Bladder microvascular endothelial cell (primary cell): ENCODE measurements around the gene PTPRCAP. TPM values are rescaled to one million over a fixed set of nuclear protein-coding genes. Genes with fewer than 3 reads are reported as not detected.

Experiments
- total RNA-seq: library from RNA; depleted of rRNA; stranded (reverse); fragments of >200 nt; gene quantifications from 2 replicates; pipeline ENCODE4 v1.2.3, GENCODE V29; 2014

PTPRCAP gene
- 0.49 and 1.1 TPM in 2 replicates for total RNA-seq

GRCh38 chr11:67437082-67437808 lies at the start of gene PTPRCAP:
PTPRCAP (minus strand) TSS chr11:67437682; CDS start chr11:67437619, 63 bp downstream.

GRCh38 chr11:67482827-67483798 lies 45.6 kb upstream of the PTPRCAP start, which contains the start of gene AIP:
AIP (plus strand) TSS chr11:67483026; CDS start chr11:67483159, 133 bp downstream.

GRCh38 chr11:67468759-67469507 lies 31.5 kb upstream of the PTPRCAP start, which contains the start of gene TMEM134:
TMEM134 (minus strand) TSS chr11:67469251; CDS start chr11:67469192, 59 bp downstream.

GRCh38 chr11:67455054-67455453 lies 17.6 kb upstream of the PTPRCAP start, which contains the start of gene CABP4:
CABP4 (plus strand) TSS chr11:67455354; CDS start chr11:67455424, 70 bp downstream.

GRCh38 chr11:67452141-67452952 lies 14.9 kb upstream of the PTPRCAP start, which contains the start of gene GPR152:
GPR152 (minus strand) TSS chr11:67452729; CDS start chr11:67452724, 5 bp downstream.

GRCh38 chr11:67428052-67429001 lies 9.2 kb downstream of the PTPRCAP start, which contains the start of gene RPS6KB2:
RPS6KB2 (plus strand) TSS chr11:67428494; CDS start chr11:67428546, 52 bp downstream.

GRCh38 chr11:67415501-67416304 lies 21.8 kb downstream of the PTPRCAP start, which contains the start of gene CARNS1:
CARNS1 (plus strand) TSS chr11:67415678; CDS start chr11:67416200, 522 bp downstream.

GRCh38 chr11:67401495-67402191 lies 35.8 kb downstream of the PTPRCAP start, which contains the start of gene PPP1CA:
PPP1CA (minus strand) TSS chr11:67401858; CDS start chr11:67401782, 76 bp downstream.

GRCh38 chr11:67391304-67392182 lies 45.9 kb downstream of the PTPRCAP start, which contains the start of gene RAD9A:
RAD9A (plus strand) TSS chr11:67391986; CDS start chr11:67392045, 59 bp downstream.

Other genes starting within 250 kb of the PTPRCAP start
- 46.2 and 48.2 TPM in 2 replicates for gene GRK2, start 171.2 kb downstream of the PTPRCAP start, total RNA-seq
- gene ANKRD13D, start 148.4 kb downstream of the PTPRCAP start, total RNA-seq, result 36.8 and 36.9 TPM in 2 replicates
- gene SSH3, start 134.2 kb downstream of the PTPRCAP start, total RNA-seq, result 10.0 and 14.1 TPM in 2 replicates
- gene POLD4, start 84.1 kb downstream of the PTPRCAP start, total RNA-seq, result 25.3 and 26.1 TPM in 2 replicates
- gene CLCF1, start 64.1 kb downstream of the PTPRCAP start, total RNA-seq, result 1.9 and 2.7 TPM in 2 replicates
- 2.6 and 6.7 TPM in 2 replicates for gene RAD9A, start 45.7 kb downstream of the PTPRCAP start, total RNA-seq
- 195 and 241 TPM in 2 replicates for gene PPP1CA, start 35.8 kb downstream of the PTPRCAP start, total RNA-seq
- gene TBC1D10C, start 33.6 kb downstream of the PTPRCAP start, total RNA-seq, result under 0.01 and 0.16 TPM in 2 replicates
- gene CARNS1, start 22.0 kb downstream of the PTPRCAP start, total RNA-seq, result under 0.01 and 0.19 TPM in 2 replicates
- 27.4 and 29.8 TPM in 2 replicates for gene RPS6KB2, start 9.2 kb downstream of the PTPRCAP start, total RNA-seq
- gene CORO1B, start 5.8 kb upstream of the PTPRCAP start, total RNA-seq, result 168 and 215 TPM in 2 replicates
- not detected in 2 replicates for gene GPR152, start 15.0 kb upstream of the PTPRCAP start, total RNA-seq
- gene CABP4, start 17.7 kb upstream of the PTPRCAP start, total RNA-seq, result 2.9 and 3.1 TPM in 2 replicates
- gene TMEM134, start 31.6 kb upstream of the PTPRCAP start, total RNA-seq, result 18.5 and 42.5 TPM in 2 replicates
- 96.8 and 108 TPM in 2 replicates for gene AIP, start 45.3 kb upstream of the PTPRCAP start, total RNA-seq
- 5.0 and 8.2 TPM in 2 replicates for gene PITPNM1, start 67.7 kb upstream of the PTPRCAP start, total RNA-seq
- 19.2 and 22.7 TPM in 2 replicates for gene CDK2AP2, start 70.5 kb upstream of the PTPRCAP start, total RNA-seq
- gene CABP2, start 85.8 kb upstream of the PTPRCAP start, total RNA-seq, result not detected in 2 replicates
- gene GSTP1, start 146.1 kb upstream of the PTPRCAP start, total RNA-seq, result 693 and 847 TPM in 2 replicates
- 170 and 189 TPM in 2 replicates for gene NDUFV1, start 169.3 kb upstream of the PTPRCAP start, total RNA-seq
- gene NUDT8, start 192.3 kb upstream of the PTPRCAP start, total RNA-seq, result 2.8 and 12.0 TPM in 2 replicates
- not detected in 2 replicates for gene TBX10, start 202.1 kb upstream of the PTPRCAP start, total RNA-seq
- not detected in 2 replicates for gene ACY3, start 213.0 kb upstream of the PTPRCAP start, total RNA-seq
- not detected in 2 replicates for gene ALDH3B2, start 236.9 kb upstream of the PTPRCAP start, total RNA-seq